Measurements from ENCODE around the gene NDUFS3.

DNA sequence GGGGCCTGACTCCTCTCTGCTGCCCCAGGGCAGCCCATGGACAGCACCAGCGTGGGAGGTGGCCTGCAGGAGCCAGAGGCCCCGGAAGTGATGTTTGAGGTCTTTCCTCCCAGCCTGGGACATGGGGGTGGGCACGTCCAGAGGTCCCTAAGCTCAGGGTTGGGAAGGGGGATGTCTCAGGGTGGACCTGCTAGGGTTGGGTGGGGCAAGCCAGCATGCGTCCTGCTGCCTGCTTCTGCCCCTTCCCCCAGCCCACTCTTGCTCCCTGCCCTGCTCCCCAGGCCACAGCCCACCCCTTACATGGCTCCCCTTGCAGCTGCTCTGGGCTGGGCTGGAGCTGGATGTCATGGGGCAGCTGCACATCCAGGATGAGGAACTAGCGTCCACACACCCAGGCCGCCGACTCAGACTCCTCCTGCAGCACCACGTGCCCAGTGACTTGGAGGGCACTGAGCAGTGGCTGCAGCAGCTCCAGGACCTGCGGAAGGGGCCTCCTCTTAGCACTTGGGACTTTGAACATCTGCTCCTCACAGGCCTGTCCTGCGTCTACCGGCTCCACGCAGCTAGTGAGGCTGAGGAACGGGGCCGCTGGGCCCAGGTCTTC, 9.0 kb downstream of the NDUFS3 start:
- no peak for TF ChIP-seq POLR2A (IDR thresholded peaks at IDR 0.05)
- TF ChIP-seq, protein P1, sequence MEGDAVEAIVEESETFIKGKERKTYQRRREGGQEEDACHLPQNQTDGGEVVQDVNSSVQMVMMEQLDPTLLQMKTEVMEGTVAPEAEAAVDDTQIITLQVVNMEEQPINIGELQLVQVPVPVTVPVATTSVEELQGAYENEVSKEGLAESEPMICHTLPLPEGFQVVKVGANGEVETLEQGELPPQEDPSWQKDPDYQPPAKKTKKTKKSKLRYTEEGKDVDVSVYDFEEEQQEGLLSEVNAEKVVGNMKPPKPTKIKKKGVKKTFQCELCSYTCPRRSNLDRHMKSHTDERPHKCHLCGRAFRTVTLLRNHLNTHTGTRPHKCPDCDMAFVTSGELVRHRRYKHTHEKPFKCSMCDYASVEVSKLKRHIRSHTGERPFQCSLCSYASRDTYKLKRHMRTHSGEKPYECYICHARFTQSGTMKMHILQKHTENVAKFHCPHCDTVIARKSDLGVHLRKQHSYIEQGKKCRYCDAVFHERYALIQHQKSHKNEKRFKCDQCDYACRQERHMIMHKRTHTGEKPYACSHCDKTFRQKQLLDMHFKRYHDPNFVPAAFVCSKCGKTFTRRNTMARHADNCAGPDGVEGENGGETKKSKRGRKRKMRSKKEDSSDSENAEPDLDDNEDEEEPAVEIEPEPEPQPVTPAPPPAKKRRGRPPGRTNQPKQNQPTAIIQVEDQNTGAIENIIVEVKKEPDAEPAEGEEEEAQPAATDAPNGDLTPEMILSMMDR (IDR thresholded peaks at IDR 0.05), result no peak
- no peak for TF ChIP-seq EP300 (IDR thresholded peaks at IDR 0.05)
- no peak for TF ChIP-seq POLR2AphosphoS5 (IDR thresholded peaks at IDR 0.05)
